Kidney (tissue), 14 donors: Measurements from ENCODE around the gene MTR. TPM values are rescaled to one million over a fixed set of nuclear protein-coding genes. Genes with fewer than 3 reads are reported as not detected.

Source experiments
- DNase-seq, 5 donors: peaks; one replicate each; pipeline ENCODE4 v3.0.0-alpha.2; 2013 to 2020
- FAIRE-seq: peaks from 2 replicates; lab custom pipeline; 2012; peaks lifted over from hg19 to GRCh38; lab: Jason Lieb, UNC
- H3K27ac ChIP-seq, 2 donors: one replicate each; pipeline ENCODE4 v1.7.0; 2013; ENCODE audit warnings: low read depth in 2 of 2, low read length in 2 of 2, inconsistent platforms in 1 of 2
- H3K27me3 ChIP-seq: one replicate; pipeline ENCODE4 v1.7.1; 2013; ENCODE audit warnings: low read length, inconsistent platforms; ENCODE audit not compliant: control insufficient read depth, insufficient read depth
- H3K36me3 ChIP-seq, 3 donors: one replicate each; pipeline versions ENCODE4 v1.7.0 to v1.7.1; 2013; ENCODE audit warnings: low read length in 3 of 3, control low read depth in 1 of 3, inconsistent platforms in 1 of 3; ENCODE audit not compliant: insufficient read depth in 3 of 3, control insufficient read depth in 2 of 3
- H3K4me1 ChIP-seq, 3 donors: one replicate each; pipeline versions ENCODE4 v1.7.0 to v1.7.1; 2013; ENCODE audit warnings: low read length in 3 of 3, inconsistent platforms in 1 of 3, low read depth in 1 of 3; ENCODE audit not compliant: control insufficient read depth in 2 of 3, insufficient read depth in 2 of 3
- H3K4me3 ChIP-seq, 3 donors: one replicate each; pipeline versions ENCODE4 v1.7.0 to v1.8.1; 2013; ENCODE audit warnings: low read length in 3 of 3, control low read depth in 1 of 3, inconsistent platforms in 1 of 3
- H3K9ac ChIP-seq, 3 donors: one replicate each; pipeline versions ENCODE4 v1.7.0 to v1.7.1; 2013; ENCODE audit warnings: low read length in 3 of 3, control low read depth in 1 of 3, inconsistent platforms in 1 of 3
- H3K9me3 ChIP-seq, 3 donors: one replicate each; pipeline versions ENCODE4 v1.7.0 to v1.7.1; 2013; ENCODE audit warnings: low read length in 3 of 3, control low read depth in 1 of 3, inconsistent platforms in 1 of 3; ENCODE audit not compliant: control insufficient read depth in 2 of 3, insufficient read depth in 1 of 3
- CTCF ChIP-seq: IDR thresholded peaks from 3 replicates; pipeline ENCODE4 v1.5.1; 2012; ENCODE audit warnings: mild to moderate bottlenecking, moderate library complexity, borderline replicate concordance; ENCODE audit not compliant: insufficient read depth; ENCODE audit errors: extremely low read depth
- intact Hi-C: fragments of 100-400 bp; cut with DNase I; formaldehyde crosslinking; loops from one replicate; pipeline ENCODE4 v1.11.1; 2022
- polyA plus RNA-seq: library from polyadenylated mRNA; stranded (reverse); fragments of 350-450 nt; fragmentation: Illumina TruSeq; extraction: RNeasy Lipid Tissue Mini Kit (QIAGEN cat#74804); gene quantifications from one replicate; pipeline ENCODE4 v1.2.3, GENCODE V29; 2014; ENCODE audit warnings: low read depth, low replicate concordance; ENCODE audit not compliant: insufficient read depth
- total RNA-seq: library from RNA; stranded (reverse); fragmentation: NEBNext Ultra II Directional; extraction: Animal tissue kit (Norgen Biotek cat#: 25700); gene quantifications from one replicate; pipeline ENCODE4 v1.2.1, GENCODE V29; 2021
- donor health status: control.
- donor health status: control.
- donor health status: control.
- donor health status: control.
- donor health status: control.
- donor health status: DM: yes; HTN: yes; CAD: no.
- donor health status: Normal renal cell carcinoma (clear cell type).

Gene MTR
- total and polyA plus RNA-seq, 2 donors from 2014 or later = 7.6 to 61.0 TPM

- H3K4me3 ChIP-seq = no peak overlapping the region
- H3K36me3 ChIP-seq = no peaks in the 10 kb centered on the region
- H3K9ac ChIP-seq = no peak overlapping the region
- intact Hi-C loops = no loop called here
- H3K4me1 ChIP-seq = no peaks in the 10 kb centered on the region
- no peaks in the 10 kb centered on the region for H3K27me3 ChIP-seq
- no peak for TF ChIP-seq CTCF
- no peak for DNase-seq
- no peak overlapping the region for H3K27ac ChIP-seq
- no peak for FAIRE-seq
- H3K9me3 ChIP-seq = peaks cover 0 to under 1% (median 0%) of the 10 kb centered on the region in 3 donors
Observed at GRCh38 chr1:236921610-236922009, 126.5 kb downstream of the MTR start.

- DNase-seq (no peak), FAIRE-seq (no peak)
- Histone ChIP-seq H3K27me3 (no peaks in the 10 kb centered on the region), H3K36me3 (no peaks in the 10 kb centered on the region), H3K9ac (no peak overlapping the region), H3K4me1 (no peaks in the 10 kb centered on the region), H3K27ac (no peak overlapping the region), H3K9me3 (no peaks in the 10 kb centered on the region), H3K4me3 (no peak overlapping the region)
- no peak for TF ChIP-seq CTCF
- intact Hi-C loops = no loop called here
Observed at GRCh38 chr1:236922190-236922589, 127.1 kb downstream of the MTR start.

- Histone ChIP-seq H3K9me3 (no peaks in the 10 kb centered on the region), H3K27me3 (no peaks in the 10 kb centered on the region), H3K9ac (no peak overlapping the region), H3K4me3 (no peak overlapping the region), H3K27ac (no peak overlapping the region), H3K4me1 (no peaks in the 10 kb centered on the region), H3K36me3 (no peaks in the 10 kb centered on the region)
- no peak for FAIRE-seq
- no peak for TF ChIP-seq CTCF
- intact Hi-C loops = no loop called here
- DNase-seq = no peak
Observed at GRCh38 chr1:236925386-236925785, 130.3 kb downstream of the MTR start.

GRCh38 chr1:236930503-236930902, 135.4 kb downstream of the MTR start:
- TF ChIP-seq CTCF = no peak
- H3K4me1 ChIP-seq = no peaks in the 10 kb centered on the region
- no peaks in the 10 kb centered on the region for H3K9me3 ChIP-seq
- H3K9ac ChIP-seq = no peak overlapping the region
- intact Hi-C loops = no loop called here
- DNase-seq (no peak), FAIRE-seq (no peak)
- H3K27me3 ChIP-seq = no peaks in the 10 kb centered on the region
- H3K36me3 ChIP-seq = no peaks in the 10 kb centered on the region
- no peak overlapping the region for H3K4me3 ChIP-seq
- no peak overlapping the region for H3K27ac ChIP-seq
